Measurements from ENCODE around the gene NLK.
"Not testable (repeated sequence)": the region's sequence is repeated elsewhere in the genome, so short reads cannot be mapped to it uniquely, and the experiment has no call there.

Gene NLK

DNA sequence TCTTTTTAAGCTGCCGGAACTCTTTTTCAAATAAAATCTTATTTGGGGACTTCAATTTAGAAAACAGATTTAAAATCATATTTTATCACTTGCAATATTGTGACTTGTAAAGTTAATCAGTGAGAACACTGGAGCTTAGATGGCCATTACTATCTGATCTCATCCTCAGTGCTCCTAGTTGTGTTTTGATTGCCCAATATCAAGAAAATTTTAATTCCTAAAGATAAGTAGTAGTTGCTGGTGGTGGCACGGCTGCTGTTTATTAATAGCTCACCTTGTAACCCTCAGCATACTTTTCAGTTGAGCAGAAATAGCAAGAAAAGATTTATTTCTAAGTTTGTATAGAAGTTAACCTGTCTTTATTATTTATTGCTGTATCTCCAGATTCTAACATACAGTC is 124.0 kb downstream of the NLK start:
- no peak for DNase-seq

DNA sequence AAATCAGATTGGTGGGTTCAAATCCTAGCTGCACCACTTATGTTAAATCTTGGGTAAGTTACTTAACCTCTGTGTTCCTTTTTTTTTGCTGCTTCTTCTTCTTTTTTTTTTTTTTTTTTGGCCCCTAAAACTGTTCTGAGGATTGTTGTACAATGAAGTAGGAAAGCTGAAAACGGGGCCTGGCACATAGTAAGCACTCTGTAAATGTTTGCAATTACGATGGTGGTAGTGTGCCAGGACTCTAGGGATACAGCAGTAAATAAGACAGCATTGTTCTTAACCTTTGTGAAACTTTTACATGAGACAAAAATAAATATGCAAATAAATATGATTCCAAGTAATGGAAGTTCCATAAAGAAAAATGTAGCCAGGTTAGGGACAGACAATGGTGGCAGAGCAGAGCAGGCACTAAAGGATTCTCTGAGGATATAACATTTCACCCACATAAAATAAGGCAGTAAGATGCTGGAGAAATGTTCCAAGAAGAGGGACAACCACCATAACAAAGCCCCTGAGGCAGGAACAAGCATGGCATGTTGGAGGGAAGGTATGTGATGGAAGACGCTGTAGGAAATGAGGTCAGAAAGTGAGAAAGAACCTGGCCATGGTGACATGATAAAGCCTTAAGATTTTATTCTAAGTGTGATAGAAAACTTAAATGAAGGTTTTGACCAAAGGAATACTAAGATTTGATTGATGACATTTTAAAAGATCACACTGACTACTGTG is 127.3 kb downstream of the NLK start:
- DNase-seq: no peak

DNA sequence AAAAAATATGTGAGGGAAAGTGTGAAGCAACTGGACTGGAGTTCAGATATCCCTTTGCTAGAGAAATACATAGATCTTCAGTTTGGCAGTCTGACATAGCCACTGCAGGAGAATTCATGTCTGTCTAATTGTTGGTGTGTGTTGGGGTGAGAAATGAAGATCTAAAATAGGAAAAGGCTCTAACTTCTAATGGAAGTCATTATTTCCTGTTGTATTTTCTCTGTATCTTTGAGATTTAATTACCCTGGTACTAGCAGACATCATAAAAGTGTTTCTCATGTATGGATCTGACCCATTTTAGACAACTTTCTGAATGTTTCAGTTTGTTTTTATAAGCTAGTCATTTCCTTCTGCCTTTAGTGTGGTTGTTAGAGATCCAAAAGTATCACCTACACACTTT is 128.3 kb downstream of the NLK start:
- DNase-seq: no peak

DNA sequence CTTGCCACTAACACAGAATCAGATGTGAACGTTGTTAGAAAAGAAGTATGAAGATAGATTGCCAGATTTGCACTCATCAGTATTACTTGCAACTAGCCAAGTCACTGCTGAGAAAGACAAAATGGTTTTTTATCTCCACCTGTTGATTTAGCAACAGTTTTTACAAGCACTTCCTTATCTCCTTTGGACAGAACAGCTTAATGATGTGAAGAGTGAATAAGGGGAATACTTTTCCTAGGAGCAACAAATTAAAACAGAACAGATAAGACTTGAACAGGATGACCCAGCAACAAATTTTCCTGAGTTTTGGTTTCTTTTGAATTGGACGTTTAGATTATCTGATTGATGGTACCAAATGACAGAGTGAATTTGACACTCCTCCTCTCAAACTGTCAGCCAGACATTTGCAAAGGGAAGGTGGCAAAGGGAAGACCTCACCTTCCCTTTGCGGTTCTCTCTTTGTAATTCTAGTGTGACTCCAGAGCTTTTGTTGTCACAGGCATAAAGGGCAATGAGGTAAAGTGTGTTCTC is 130.6 kb downstream of the NLK start:
- DNase-seq: no peak

- DNase-seq: no peak
Observed at GRCh38 chr17:28173801-28174200, 131.3 kb downstream of the NLK start.

- DNase-seq: peak; percentile 8
Observed at GRCh38 chr17:28174352-28175046, 132.0 kb downstream of the NLK start.

GRCh38 chr17:28177351-28177750 is 134.9 kb downstream of the NLK start:
- DNase-seq: no peak

- DNase-seq: no peak
Observed at GRCh38 chr17:28178800-28179199, 136.3 kb downstream of the NLK start.

DNA sequence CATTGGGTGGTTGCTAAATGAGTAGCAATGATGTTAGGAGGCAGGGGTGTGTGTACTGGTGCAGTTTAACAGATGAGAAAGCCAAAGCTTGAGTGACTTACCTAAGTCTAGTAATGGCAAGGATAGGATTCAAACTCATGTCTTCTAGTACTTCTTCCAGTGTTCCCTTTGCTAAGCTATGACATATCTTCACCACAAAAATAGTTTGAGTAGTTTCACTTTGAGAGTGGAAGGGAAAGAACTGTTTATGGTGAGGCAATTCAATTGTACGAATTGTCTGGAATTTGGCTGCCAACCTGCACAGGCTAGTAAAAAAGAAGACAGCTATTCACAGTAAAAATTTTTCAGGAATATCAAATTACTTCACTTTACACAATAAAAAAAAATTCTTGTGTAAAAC is 138.0 kb downstream of the NLK start:
- peak; percentile 18 for DNase-seq

DNA sequence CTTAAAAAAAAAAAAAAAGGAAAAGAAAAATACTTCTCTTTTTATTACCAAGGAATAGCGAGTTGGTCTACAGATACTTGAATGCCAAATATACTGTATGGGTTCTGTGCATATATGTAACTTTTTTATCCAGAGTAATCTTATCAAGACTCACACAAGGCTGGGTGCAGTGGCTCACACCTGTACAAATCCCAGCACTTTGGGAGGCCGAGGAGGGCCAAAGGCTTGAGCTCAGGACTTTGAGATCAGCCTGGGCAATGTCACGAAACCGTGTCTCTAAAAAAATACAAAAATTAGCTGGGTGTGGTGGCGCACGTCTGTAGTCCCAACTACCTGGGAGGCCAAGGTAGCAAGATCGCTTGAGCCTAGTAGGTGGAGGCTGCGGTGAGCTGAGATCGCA is 139.1 kb downstream of the NLK start:
- no peak for DNase-seq

DNA sequence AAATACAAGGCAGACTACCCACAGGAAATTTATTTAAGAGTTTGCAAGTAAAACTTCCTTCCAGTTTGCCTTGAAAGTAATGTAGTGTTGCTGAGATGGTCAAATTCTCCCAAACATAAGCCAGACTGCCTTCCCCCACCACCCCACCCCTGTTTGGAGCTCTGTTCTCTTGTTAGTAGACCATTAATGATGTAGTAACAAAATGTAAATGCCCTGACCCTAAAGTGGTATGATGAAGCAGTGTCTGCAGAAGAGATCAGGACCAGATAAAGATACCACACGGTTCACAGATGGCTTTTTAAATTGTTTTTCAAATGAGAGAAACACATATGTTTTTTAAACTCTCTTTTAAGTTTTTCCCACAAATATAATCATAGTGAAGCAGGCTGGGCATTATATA is 140.1 kb downstream of the NLK start:
- no peak for DNase-seq

DNA sequence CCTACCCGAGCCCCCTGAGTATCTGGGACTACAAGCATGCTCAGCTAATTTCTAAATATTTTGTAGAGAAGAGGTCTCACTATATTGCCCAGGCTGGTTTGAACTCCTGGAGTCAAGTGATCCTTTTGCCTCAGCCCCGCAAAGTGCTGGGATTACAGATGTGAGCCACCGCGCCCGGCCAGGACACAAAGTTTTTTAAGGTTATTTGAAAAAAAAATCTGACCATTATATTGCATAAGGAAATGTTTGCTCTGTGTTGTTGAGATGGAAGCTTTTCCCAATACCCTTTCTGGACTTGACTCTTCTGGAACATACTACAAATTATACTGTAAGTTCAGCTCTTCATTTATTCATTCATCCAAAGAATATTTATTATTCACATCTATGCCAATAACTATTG is 143.2 kb downstream of the NLK start:
- no peak for DNase-seq

DNA sequence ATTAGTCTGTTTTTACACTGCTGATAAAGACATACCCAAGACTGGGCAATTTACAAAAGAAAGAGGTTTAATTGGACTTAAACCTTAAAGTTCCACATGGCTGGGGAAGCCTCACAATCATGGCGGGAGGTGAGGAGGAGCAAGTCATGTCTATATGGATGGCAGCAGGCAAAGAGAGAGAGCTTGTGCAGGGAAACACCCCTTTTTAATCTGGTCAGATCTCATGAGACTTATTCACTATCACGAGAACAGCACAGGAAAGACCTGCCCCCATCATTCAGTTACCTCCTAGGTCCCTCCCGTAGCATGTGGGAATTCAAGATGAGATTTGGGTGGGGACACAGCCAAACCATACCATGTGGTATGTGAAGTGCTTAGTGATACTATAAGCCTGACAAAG is 144.0 kb downstream of the NLK start:
- DNase-seq: not testable (repeated sequence)

DNA sequence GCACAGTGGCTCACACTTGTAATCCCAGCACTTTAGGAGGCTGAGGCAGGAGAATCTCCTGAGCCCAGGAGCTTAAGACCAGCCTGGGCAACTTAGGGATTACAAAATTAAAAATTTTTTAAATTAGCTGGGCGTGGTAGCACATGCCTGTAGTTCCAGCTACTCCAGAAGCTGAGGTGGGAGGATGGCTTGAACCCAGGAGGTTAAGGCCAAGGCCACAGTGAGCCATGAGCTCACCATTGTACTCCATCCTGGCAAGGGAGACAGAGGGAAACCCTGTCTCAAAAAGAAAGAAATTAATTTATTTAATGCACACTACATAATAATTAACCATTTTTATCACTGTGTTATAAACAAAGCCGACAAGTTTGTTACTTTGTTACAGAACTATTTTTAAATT is 145.5 kb downstream of the NLK start:
- DNase-seq: no peak

DNA sequence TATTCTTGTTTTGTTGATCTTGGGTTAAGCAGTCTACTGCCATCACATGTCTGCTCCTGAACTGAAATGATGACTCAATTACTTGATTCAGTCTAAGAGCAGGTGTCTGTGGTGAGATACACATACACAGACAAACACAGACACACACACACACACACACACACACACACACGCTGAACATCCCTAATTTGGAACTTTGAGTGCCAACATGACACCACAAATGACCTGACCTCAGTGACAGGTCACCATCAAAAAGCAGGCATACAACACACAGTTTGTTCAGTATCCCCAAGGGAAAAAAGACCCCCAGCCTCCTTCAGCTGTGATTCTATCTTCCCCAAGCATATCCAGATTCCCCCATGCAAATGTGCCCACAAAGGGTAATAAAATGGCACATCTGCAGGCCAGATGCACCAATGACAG is 146.4 kb downstream of the NLK start:
- no peak for DNase-seq

DNA sequence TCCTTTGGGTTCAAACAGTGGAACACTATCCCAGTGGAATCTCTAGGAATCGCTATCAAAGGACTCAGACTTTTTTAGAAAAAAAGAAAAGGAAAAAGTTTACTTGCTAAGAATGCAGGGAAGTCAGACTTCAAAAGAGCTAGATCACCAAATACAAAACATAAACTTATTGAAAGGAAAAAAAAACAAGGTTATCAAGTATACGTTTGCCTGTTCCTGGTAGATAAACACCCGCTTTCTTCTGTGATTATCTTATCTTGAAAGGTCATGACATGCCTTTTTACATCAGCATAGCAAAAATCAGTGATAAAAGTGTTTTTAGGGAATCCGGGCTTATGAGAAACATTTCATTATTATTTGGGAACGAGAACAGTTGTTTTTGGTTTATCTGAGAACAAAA is 147.2 kb downstream of the NLK start:
- DNase-seq: no peak

DNA sequence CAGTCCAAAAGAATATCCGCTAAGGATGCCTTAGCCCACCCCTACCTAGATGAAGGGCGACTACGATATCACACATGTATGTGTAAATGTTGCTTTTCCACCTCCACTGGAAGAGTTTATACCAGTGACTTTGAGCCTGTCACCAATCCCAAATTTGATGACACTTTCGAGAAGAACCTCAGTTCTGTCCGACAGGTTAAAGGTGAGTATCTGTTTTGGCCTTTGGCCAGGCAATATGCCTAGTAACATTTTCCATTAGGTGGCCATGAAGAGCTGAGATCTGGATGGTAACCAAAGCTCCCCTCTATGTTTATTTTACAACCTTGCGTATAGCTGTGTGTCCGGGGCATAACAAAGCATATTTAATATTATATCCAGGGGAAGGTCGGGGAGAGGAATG is 148.5 kb downstream of the NLK start:
- no peak for DNase-seq

GRCh38 chr17:28193241-28193640 is 150.8 kb downstream of the NLK start:
- DNase-seq: no peak

GRCh38 chr17:28194382-28194781 is 151.9 kb downstream of the NLK start:
- DNase-seq: no peak

DNA sequence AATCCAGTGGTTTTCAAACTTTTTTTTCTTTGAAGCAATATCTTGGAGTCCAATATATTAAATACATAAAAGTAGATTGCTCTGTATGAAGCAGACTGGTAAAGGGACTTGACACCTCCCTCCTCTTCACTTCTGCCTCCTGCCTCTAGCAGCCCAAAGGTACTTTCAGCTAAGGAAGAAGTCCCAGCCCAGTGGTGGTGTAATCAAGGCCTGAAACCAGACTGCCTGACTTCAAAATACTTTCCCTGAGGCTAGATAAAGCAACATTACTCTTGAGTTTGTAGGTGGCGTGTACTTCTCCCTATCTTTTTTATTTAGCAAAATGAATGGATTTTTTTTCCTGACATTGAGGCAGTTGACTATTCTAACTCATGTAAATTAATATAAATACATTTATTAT is 154.2 kb downstream of the NLK start:
- no peak for DNase-seq

DNA sequence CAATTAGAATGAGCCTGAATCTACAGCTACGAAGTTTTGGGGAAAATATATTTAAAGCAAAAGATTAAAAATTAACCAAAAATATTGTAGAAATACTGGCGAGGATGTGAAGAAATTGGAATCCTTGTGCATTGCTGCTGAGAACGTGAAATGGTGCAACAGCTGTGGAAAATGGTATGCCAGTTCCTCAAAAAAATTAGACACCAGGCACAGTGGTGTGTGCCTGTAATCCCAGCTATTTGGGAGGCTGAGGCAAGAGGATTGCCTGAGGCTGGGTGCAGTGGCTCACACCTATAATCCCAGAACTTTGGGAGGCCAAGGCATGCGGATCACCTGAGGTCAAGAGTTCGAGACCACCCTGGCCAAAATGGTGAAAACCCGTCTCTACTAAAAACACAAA is 156.6 kb downstream of the NLK start:
- no peak for DNase-seq

GRCh38 chr17:28199728-28200127 is 157.3 kb downstream of the NLK start:
- DNase-seq: no peak

- no peak for DNase-seq
Observed at GRCh38 chr17:28201315-28201714, 158.8 kb downstream of the NLK start.

DNA sequence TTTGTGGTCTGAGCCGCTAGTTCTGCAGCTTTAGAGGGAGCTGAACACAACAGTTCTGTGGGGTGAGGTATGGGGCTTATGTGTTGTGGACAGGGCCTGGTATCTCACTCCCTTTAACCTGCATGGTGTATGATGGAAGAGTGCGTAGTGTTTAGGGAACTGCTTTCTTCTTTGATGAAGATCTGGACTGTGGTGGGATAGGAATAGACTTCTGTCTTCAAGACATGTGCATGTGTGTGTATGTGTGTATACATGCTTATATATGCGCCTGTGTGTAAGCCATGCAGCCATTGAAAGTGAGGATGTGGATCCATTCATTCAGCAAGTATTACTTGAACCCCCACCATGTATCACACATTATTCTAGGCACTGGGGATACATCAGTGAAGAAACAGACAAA is 161.8 kb downstream of the NLK start:
- no peak for DNase-seq

GRCh38 chr17:28204751-28205150 is 162.3 kb downstream of the NLK start:
- peak; percentile 67 for DNase-seq
